Measurements from ENCODE around the gene PECR.
A peak's percentile ranks its signal among the peaks of the same experiment; 100 is the strongest.
"Not testable (repeated sequence)": the region's sequence is repeated elsewhere in the genome, so short reads cannot be mapped to it uniquely, and the experiment has no call there.

PECR gene

DNA sequence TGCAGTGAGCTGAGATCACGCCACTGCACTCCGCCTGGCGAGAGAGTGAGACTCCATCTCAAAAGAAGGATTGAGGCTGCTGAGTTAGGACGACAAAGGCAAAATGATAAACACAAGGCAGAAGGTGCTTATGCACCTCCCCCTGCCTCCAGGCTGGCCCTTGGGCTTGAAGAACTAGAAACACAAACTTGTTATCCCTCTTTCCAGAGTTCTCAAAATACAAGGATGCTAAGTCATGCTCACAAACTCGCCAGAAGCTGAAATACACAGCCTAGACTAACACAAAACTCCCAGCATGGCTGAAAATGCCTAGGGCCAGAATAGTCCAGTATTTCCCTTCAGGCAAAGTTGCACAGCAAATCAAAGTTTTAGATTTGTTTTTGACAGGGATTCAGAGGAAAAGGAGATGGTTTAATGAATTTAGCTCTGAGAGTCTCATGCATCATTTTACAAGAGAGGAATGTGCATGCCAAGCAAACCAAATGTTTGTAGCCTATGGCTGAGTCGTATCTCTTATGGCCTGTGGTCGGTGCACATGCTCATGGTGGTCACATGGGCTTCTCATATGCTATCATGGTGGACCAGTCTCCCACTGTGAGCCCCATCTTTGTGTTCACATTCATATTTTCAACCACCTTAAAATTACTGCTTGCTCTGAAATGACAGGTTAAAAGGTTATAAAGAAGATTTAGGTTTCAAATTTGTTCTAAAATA lies 52.0 kb downstream of the PECR start:
- no peak for DNase-seq (ENCODE audit: low read depth)

DNA sequence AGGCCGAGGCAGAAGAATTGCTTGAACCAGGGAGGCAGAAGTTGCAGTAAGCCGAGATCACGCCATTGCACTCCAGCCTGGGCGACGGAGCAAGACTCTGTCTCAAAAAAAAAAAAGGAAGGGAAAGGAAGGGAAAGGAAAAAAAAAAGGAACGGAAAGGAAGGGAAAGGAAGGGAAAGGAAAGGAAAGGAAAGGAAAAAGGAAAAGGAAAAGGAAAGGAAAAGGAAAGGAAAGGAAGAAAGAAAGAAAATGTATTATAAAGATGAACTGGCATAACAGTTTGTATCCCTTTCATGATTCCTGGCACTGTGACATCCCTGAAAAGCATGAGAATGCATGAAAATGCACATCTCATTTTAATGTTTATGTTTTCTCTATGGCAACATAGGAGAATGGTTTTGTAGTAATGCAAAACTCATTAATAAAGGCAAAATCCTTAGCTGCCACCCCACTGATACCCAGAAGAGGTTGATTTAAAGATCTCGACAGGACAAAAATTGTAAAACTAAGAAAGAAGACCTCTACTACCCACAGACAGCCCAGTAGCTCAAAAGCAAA lies 56.8 kb downstream of the PECR start:
- DNase-seq (ENCODE audit: low read depth) = no peak

DNA sequence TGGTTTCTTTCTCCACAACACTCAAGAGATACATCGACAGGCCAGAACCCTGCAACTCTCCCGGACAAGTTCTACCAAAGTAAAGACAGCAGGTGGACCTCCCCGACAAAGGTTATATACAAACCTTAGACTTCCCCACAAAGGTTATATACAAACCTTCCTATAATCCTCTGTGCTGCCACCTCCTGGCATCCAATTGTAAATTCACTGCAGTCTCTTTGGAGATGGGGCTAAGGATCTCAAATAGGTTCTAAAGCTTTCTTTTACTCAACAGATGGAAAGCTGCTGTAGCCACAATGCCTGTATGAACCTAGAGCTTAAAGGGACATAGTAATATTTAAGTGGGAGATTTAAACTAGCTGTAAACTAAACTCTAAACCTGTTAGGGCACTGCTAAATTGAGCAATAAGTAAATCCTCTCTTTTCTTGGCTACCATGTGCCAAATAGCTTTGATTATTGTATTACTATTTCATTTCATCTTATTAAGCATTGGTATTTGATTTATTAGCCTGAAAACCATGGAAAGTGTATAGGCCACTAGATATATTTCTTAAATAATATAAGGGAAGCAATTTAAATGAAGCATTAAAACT lies 58.5 kb downstream of the PECR start:
- DNase-seq (ENCODE audit: low read depth) = no peak

DNA sequence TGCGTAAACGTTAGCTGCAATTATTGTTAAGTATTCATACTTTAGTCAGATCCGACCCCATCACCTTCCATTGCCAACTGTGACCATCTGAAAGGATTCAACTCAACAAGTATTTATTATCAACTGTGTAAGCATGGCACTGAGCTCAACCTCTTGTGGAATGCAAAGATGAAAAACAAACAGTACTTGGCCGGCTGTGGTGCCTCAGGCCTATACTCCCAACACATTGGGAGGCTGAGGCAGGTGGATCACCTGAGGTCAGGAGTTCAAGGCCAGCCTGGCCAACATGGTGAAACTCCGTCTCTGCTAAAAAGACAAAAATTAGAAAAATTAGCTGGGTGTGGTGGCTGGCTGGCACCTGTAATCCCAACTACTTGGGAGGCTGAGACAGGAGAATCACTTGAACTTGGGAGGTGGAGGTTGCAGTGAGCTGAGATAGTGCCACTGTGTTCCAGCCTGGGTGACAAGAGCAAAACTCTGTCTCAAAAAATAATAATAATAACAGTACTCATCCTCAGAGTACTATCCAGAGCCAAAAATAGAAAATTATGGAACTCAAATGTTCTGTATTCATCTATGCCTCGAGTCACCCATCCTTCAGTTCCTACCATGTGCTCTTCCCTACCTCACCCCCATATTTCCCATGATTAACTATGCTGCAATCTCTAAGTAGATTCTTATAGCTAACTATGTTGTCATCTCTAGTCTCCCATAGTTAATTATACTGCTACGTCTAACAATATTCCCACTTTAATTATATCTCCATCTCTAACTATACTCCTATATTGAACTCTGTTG lies 59.6 kb downstream of the PECR start:
- no peak for DNase-seq (ENCODE audit: low read depth)

DNA sequence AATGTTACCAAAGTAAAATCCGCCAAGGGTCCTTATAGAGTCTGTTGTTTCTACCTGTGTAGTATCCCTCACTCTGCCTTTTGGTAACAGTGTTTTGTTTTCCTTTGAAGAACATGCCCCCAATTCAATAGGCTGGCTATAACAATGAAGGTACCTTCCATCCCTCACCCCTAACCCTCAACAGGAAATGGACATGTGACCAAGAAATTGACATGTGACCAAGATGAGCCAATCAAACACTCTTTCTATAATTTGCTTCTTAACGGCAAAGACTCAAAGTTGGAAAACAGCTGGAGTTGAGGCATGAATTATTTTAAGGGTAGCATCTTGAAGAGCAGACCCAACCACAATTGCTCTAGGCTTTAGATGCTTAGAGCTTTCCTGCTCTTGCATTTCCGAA lies 62.9 kb downstream of the PECR start:
- no peak for DNase-seq (ENCODE audit: low read depth)

DNA sequence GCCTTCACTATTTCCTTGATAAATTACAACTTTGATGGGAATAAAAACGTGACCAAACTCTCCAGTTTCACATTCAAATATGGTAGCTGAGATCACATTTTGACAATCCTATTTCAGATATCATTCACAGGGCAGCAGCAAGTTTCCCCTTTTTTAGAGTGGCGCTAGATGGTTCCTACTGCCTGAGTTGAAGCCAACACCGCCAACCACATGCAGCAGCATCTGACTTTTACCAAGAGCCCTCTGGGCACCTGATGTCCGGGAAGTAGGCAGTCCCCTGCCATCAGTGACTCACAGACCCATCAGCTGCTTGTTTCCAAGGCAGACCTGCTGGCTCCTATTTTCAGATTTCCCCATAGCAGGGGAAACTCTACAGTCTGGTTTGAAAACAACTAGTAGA lies 64.2 kb downstream of the PECR start:
- peak; percentile 13 for DNase-seq (ENCODE audit: low read depth)

DNA sequence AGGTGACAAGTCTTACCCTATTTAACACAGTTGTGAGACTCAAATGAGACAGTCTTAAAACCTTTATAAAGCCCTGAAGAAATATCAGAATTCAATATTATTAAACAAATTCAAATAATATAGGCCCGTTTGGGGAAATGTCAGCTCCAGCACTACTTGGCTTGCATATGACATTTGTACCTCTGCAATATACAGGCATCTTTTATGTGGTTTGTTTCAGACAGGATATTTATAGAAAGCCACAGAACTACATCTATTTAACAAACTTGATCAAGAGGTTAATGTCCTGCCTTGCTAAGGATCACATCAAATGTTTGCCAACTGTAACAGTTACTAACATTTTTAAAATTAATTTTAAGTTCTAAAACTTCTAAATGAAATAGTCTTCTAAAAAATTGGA lies 65.0 kb downstream of the PECR start:
- no peak for DNase-seq (ENCODE audit: low read depth)

DNA sequence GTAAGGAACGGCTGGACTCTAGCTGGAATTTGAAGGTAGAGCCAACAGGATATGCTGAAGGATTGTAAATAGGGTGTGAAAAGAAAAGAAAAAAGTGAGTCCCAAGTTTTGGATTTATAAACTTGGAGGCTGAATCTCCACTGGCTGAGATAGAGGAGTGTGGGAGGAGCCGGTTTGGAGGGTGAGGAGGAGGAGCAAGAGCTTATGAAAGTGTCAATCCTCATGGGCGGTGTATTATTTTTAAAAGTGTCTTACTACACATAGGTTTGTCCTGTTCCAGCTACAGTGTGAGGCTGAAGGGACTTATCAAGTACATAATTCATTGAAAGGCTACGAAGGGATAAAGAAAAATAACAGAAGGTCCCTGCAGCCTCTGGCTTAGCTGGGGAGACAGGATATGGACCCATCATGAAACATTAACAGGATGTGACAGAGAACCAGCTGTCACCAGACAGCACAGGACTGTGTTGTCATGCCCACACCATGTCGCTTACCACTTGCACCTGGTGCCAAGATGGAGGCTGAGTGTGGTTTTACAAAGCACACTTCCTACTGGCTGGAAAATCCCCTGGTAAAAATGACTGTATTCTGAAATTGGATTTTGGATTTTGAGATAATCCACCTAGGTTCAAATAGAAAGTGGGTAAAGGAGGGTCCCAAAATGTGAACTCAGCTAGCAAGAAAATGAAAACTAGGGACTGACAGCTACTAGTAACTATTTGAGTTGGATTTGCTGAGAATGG lies 65.7 kb downstream of the PECR start:
- peak; percentile 42 for DNase-seq (ENCODE audit: low read depth)

DNA sequence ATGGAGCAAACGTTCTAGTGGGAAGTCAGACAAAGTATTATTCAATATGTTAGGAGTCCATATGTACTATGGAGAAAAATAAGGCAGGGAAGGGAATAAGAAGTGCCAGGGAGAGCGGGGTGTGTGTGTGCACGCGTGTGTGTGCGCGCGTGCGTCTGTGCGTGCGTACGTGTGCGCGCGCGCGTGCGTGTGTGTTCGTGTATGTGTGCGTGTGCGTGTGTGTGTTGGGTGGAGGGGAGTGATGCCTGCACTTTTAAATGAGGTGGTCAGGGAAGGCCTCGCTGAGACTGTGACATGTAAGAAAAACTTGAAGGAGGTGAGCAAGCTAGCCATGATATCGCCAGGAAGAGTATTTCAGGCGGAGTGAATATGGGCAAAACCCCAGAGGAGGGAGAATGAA lies 66.6 kb downstream of the PECR start:
- DNase-seq (ENCODE audit: low read depth) = no peak

DNA sequence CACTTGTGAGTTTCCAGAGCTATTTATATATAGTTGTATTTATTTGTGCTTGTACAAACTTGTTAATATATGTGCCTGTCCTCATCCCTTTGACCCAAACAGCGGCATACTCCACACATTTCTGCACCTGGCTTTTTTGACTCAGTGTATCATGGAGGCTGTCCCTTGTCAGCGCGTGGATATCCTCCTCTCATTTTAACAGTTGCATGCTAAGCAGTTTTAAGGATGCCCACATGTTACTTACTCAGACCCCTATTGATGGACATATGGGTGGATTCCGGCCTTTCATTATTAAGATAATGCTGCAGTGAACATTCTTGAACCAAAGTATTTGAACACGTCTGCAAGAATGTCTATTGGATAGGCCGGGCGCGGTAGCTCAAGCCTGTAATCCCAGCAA lies 67.6 kb downstream of the PECR start:
- DNase-seq (ENCODE audit: low read depth) = no peak

DNA sequence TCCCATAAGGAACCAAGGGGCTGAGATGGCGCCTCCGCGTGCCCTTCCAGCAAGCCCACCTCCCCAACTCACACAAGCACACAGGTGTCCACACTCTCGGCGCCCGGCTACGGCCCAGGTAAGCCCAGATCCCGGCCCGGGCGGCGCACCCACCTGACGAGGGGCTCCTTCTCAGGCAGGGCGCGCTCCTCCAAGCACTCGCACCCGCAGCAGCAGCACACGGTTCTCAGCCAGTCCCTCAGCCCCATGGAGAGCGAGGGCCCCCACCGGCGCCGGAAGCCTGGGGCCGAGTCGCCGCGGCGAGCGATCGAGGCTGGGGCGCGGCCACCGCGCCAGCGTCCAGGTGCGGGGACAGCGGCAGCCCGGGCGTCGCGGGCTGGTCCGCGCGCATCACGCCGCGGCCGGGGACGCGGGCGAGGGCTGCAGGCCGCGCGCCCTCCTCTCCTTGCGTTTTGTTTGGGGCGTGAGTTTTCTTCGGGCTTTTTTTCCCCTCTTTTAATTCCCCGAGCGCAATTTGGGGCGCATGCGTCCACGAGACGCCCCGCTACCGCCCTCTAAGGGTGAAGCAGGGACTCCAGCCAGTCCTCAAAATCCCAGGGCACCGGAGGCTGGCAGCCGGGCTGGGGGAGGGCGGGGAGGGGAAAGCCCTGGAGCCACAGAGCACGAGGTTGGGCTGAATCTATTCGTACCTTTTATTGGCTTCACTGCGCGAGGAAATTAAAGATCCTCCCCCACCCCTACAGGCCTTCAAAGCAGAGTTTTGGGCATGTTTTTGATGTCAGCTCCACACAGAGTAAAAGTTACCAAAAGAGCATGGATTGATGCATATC lies 68.3 kb downstream of the PECR start, which contains the start of gene MREG:
MREG (minus strand) TSS at position 472 of the 830 bp plus-strand sequence; CDS start at position 248, 224 bp downstream.
- peak; percentile 71 for DNase-seq (ENCODE audit: low read depth)

DNA sequence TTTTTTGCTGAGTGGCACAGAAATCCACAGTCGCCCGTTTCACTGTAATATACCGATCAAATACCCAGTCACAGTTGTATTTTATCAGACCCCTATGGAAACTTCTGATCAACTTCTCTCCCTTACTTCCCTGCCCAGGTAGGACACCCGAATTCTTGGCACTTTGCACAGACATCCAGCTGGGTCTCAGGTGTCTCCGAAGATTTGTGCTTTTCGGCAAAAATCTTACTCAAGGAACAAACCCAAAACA lies 68.9 kb downstream of the PECR start:
- no peak for DNase-seq (ENCODE audit: low read depth)

DNA sequence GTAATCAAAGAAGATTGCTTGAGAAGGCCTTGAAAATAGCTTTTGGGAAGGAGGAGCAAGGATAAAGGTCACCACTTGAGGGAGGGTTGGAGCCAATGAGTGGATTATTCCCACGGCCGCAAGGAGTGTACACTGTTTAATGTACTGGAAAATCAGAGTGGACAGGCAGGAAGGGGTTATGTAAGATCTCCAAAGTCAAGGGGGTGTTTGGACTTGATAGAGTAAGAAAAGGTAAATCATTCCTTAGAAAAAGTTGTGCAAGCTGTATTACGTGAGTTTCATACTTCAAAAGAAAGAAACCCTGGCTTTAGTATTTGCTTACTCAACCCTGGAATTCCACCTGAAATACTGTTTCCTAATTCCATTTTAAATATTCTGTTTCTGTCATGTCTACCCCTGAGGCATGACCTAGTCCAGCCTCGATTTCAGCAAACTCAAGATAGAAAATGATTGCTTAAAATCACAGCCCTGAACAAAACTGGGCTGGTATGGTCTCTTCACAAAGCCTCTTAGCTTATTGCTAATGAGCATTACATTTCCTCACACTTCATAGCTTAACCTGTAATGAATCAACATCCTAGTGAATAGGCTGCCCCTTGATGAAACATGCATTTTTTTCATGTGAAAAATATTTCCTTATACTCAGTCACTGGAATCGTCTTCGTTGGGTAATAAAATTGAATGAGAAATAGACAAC lies 69.3 kb downstream of the PECR start:
- no peak for DNase-seq (ENCODE audit: low read depth)

DNA sequence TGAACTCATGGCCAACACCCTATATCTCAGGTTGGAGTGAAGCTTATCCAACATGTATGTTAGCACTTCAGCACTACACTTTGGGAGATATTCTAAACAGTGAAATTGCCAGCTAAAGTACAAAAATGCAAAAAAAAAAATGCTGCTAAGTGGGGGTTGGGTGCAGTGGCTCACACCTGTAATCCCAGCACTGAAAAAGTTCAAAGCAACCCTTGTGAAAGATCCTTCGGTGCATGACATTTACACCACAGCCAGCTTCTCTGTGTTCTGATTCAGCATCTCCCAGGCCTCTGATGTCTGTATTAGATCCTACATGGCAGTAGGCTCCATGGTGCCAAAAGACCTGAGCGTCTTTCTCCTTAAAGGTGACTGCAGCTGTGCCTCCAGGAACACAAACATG lies 72.4 kb downstream of the PECR start:
- DNase-seq (ENCODE audit: low read depth) = not testable (repeated sequence)

DNA sequence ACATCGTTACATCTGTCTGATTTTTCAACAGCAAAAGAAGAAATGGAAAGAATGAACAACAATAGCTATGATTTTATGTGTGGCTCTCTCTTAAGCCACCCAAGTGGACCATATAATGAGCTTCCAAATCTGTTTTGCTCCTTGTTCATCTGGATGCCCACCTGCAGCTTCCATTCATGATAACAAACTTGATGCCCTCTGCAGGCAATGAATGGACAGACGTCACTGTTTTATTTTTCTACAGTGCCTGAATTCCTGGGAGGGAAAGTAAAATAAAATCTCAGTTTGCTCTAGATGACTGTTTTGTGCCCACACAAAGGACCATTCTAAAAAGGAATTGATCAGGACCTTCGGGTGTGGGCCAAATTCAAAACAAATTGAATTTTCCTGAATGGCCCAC lies 73.2 kb downstream of the PECR start:
- no peak for DNase-seq (ENCODE audit: low read depth)

DNA sequence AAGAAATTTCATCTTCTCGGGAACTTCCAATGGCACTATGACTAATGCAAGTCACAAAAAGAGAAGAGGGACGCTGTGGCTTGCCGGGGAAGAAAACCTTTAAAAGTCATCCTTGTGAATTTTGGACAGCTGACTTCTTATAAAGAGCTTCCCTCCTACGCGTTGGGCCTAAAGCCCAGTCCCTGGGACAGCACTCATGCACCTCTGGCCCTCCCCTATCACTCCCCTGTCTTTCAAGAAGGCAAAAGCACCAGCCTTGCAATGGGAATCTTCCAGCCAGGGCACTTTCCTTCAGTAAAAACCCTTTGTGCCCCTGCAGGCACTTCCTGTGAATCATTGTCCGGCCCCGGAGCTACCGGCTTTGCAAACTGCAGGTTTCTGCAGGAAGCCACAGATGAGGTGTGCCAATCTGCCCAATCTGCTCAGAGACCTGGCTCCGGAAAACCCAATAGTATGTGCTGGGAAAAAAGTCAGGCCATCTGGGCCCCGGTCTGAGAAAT lies 75.4 kb downstream of the PECR start:
- peak; percentile 19 for DNase-seq (ENCODE audit: low read depth)

DNA sequence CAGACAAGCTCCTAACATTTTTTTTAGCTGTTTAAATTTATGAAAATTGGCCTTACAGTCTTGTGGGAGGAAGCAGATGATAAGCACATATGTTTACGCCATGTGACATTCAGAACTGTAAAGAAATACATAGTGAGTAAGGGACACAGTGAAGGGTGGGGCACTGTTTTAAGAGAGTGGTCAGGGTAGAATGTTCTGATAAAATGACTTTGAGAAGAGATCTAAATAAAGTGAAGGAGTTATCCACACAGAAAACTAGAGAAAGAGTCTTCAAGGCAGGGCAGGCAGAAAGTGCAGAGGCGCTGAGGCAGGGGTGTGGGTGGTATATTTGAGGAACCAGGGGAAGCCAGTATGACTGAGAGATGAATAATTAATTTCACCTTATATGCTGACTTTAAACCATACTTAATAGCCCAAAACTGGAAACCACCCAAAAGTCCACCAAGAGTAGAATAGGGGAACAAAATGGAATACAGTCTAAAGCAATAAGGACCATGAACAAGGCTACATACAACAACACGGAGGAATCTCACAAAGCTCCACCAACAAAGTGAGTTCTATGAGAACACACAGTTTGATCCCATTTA lies 76.8 kb downstream of the PECR start:
- no peak for DNase-seq (ENCODE audit: low read depth)

DNA sequence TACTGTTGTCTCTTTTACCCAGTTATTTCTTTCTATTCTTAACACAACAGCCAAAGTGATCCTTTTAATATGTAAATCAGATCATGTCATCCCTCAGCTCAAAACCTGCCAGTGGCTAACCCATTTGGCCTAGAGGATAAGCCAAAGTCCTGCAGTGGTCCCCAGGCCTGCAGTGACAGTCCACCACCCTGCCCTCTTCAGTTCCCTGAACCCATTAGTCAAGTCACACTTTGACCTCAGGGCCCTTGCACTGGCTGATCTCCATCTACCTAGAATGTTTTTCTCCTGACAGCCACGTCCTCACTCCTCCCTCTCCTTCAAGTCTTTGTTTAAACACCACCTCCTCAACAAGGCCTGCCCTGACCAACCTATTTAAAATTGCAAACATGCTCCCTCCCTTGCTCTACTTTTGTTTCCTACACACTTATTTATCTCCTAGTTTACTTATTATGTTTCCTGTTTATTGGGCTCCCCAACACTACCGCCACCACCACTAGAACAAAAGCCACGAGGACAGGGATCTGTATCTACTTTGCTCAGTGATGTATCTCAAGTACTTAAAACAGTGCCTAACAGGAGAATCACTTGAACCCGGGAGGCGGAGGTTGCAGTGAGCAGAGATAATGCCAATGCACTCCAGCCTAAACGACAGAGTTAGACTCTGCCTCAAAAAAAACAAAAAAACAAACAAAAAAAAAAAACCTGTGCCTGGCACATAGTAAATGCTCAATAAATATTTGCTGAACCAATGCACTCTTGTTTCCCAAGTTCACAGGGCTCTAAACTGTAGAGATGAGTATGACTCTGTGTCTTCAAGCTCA lies 77.5 kb downstream of the PECR start:
- DNase-seq (ENCODE audit: low read depth) = no peak

DNA sequence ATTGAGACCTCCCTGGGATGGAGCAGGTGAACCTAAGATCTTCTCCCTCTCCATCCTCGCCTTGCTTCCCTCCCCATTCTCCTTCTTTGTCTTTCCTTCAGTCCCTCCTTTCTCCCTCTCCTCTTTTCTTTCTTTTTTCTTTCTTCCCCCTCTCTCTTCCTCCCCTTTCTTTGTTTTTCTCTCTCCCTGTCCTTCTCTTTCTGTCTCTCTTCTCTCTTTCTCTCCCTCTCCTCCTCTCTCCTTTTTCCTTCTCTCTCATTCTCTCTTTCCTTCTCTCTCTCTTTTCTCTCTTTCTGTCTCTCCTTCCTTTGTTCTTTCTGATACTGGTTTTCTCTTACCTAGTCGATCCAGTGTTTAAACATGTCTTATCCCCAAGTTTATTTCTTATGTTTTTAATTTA lies 78.9 kb downstream of the PECR start:
- no peak for DNase-seq (ENCODE audit: low read depth)

All from T-helper 22 cell (primary cell).